ENCODE data around the gene MGA.

MGA gene

GRCh38 chr15:41810651-41811431, 150.6 kb downstream of the MGA start:
- H3K36me3 ChIP-seq (ENCODE audit: low read length), result no peaks in the 10 kb centered on the region

DNA sequence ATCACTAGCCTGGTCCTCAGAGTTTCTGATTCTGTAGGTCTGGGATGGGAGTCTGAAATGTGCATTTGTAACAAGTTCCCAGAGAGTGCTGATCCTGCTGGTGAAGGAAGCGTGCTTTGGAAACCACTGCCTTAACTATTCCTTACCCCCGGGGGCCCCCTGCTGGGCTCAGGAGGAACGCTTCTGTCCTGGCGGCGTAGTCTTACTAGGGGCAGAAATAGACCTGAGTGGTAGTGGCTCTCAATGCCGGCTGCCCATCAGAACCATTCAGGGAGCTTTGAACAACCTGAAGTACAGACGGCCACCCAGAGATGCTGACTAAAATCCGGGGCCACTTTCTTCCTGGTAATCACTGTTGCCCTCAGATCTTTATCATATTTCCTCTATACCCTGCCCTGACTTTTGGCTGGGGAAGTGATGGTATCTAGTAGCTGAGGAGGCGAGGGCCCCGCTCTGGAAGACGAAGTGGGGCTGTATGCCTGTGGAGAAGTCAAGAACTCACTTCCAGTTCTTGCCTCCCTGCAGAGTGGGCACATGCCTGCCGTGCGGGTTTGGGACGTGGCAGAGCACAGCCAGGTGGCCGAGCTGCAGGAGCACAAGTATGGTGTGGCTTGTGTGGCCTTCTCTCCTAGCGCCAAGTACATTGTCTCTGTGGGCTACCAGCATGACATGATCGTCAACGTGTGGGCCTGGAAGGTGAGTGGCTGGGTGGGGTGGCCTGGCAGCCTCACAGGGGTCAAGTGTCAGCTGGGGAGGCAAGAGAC, 151.4 kb downstream of the MGA start:
- Histone ChIP-seq H3K9ac (ENCODE audit: low read length) (no peak overlapping the region), H3K9me3 (ENCODE audit: insufficient read depth, low read length) (no peaks in the 10 kb centered on the region), H3K79me2 (ENCODE audit: insufficient read depth, low read length) (no peaks in the 10 kb centered on the region), H3K27me3 (ENCODE audit: low read length) (no peaks in the 10 kb centered on the region), H2AFZ (ENCODE audit: low read depth, low read length, severe bottlenecking) (no peak overlapping the region), H3K27ac (ENCODE audit: low read depth, low read length) (no peak overlapping the region), H3K4me2 (ENCODE audit: low read depth, low read length, poor library complexity, severe bottlenecking) (no peak overlapping the region), H3K36me3 (ENCODE audit: low read length) (no peaks in the 10 kb centered on the region), H3K9me2 (replicated peaks; ENCODE audit: insufficient read depth, low read length) (no peaks in the 10 kb centered on the region), H3F3A (ENCODE audit: insufficient read depth) (no peaks in the 10 kb centered on the region), H3K4me3 (ENCODE audit: insufficient read depth, low read length, poor library complexity, severe bottlenecking) (no peak overlapping the region), H4K20me1 (ENCODE audit: low read depth, low read length) (no peaks in the 10 kb centered on the region)
- peak; percentile 88 for TF ChIP-seq CTCF (IDR thresholded peaks at IDR 0.05; ENCODE audit: insufficient read depth, low read length, poor library complexity, severe bottlenecking)
- TF ChIP-seq EZH2phosphoT487 (conservative IDR thresholded peaks at IDR 0.05; ENCODE audit: low read length), result no peak

More at GRCh38 chr15:41810651-41811431, 150.6 kb downstream of the MGA start:
- Histone ChIP-seq H3K9me3 (ENCODE audit: insufficient read depth, low read length) (no peaks in the 10 kb centered on the region), H3K79me2 (ENCODE audit: insufficient read depth, low read length) (no peaks in the 10 kb centered on the region), H4K20me1 (ENCODE audit: low read depth, low read length) (no peaks in the 10 kb centered on the region), H3K27me3 (ENCODE audit: low read length) (no peaks in the 10 kb centered on the region), H3F3A (ENCODE audit: insufficient read depth) (no peaks in the 10 kb centered on the region), H3K9me2 (replicated peaks; ENCODE audit: insufficient read depth, low read length) (no peaks in the 10 kb centered on the region), H3K4me2 (ENCODE audit: low read depth, low read length, poor library complexity, severe bottlenecking) (no peak overlapping the region), H3K9ac (ENCODE audit: low read length) (no peak overlapping the region), H3K27ac (ENCODE audit: low read depth, low read length) (no peak overlapping the region), H3K4me3 (ENCODE audit: insufficient read depth, low read length, poor library complexity, severe bottlenecking) (no peak overlapping the region), H2AFZ (ENCODE audit: low read depth, low read length, severe bottlenecking) (no peak overlapping the region)
- no peak for TF ChIP-seq CTCF (IDR thresholded peaks at IDR 0.05; ENCODE audit: insufficient read depth, low read length, poor library complexity, severe bottlenecking)
- no peak for TF ChIP-seq EZH2phosphoT487 (conservative IDR thresholded peaks at IDR 0.05; ENCODE audit: low read length)

DNA sequence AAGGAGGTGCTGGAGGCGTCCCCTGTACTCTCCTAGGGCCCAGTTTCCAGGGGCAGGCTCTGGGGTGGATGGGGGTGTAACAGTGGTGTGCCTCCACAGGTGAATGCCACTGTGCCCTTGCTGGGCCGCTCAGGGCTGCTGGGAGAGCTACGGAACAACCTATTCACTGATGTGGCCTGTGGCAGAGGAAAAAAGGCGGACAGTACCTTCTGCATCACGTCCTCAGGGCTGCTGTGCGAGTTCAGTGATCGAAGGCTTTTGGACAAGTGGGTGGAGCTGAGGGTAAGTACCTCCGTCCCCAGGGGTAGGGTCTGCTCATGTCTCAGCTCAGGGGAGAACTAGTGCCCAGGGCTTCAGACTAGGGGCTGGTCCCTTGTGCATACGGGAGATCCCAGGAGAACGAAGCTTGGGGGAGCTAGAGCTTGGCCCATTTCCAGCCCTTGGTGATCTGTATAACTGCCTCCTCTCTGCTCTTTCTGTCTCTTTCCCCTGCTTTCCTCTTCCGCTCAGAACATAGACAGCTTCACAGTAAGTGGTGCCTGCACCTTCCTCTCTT, 152.7 kb downstream of the MGA start:
- H3K4me2 ChIP-seq (ENCODE audit: low read depth, low read length, poor library complexity, severe bottlenecking), result no peak overlapping the region
- H2AFZ ChIP-seq (ENCODE audit: low read depth, low read length, severe bottlenecking), result no peak overlapping the region
- no peak overlapping the region for H3K4me3 ChIP-seq (ENCODE audit: insufficient read depth, low read length, poor library complexity, severe bottlenecking)
- H3K9ac ChIP-seq (ENCODE audit: low read length), result no peak overlapping the region
- H3K79me2 ChIP-seq (ENCODE audit: insufficient read depth, low read length), result no peaks in the 10 kb centered on the region
- H3K9me2 ChIP-seq (replicated peaks; ENCODE audit: insufficient read depth, low read length), result no peaks in the 10 kb centered on the region
- H3K36me3 ChIP-seq (ENCODE audit: low read length), result no peaks in the 10 kb centered on the region
- H3K27ac ChIP-seq (ENCODE audit: low read depth, low read length), result no peak overlapping the region
- no peaks in the 10 kb centered on the region for H3K27me3 ChIP-seq (ENCODE audit: low read length)
- H3K9me3 ChIP-seq (ENCODE audit: insufficient read depth, low read length), result no peaks in the 10 kb centered on the region
- TF ChIP-seq EZH2phosphoT487 (conservative IDR thresholded peaks at IDR 0.05; ENCODE audit: low read length) (no peak), CTCF (IDR thresholded peaks at IDR 0.05; ENCODE audit: insufficient read depth, low read length, poor library complexity, severe bottlenecking) (no peak)
- no peaks in the 10 kb centered on the region for H3F3A ChIP-seq (ENCODE audit: insufficient read depth)
- no peaks in the 10 kb centered on the region for H4K20me1 ChIP-seq (ENCODE audit: low read depth, low read length)

Measured in SU-DHL-6 (cell line).